IMR-90 (cell line): Measurements from ENCODE around the gene ZNF84. TPM values are rescaled to one million over a fixed set of nuclear protein-coding genes. Genes with fewer than 3 reads are reported as not detected.

Experiments used
- ATAC-seq: fragments of 200-7000 bp; cut with Tn5 transposase; 2 replicates; pipeline ENCODE4 v1.9.1; 2020; ENCODE audit warnings: low read depth, mild to moderate bottlenecking, moderate library complexity
- BruUV-seq: library from RNA; stranded (reverse); fragments of 400-500 nt; replicated peaks from 2 replicates; lab custom pipeline; 2021; lab: Mats Ljungman, UMichigan
- CTCF ChIA-PET: fragments of 300-600 bp; formaldehyde crosslinking; extraction: SDS; loops from one replicate; lab custom pipeline; 2021; ENCODE audit warnings: antibody characterized with exemption; lab: Yijun Ruan, JAX
- POLR2A ChIA-PET: fragments of 300-600 bp; sonication (Branson Sonifier 250); formaldehyde crosslinking; loops from one replicate; lab custom pipeline; 2022; ENCODE audit warnings: antibody characterized with exemption; ENCODE audit not compliant: unreplicated experiment; lab: Charles Lee
- DNase-seq: peaks from one replicate; pipeline ENCODE4 v3.0.0; 2013
- H2AFZ ChIP-seq: replicated peaks from 2 replicates; pipeline ENCODE3; 2013; ENCODE audit warnings: low read length, mild to moderate bottlenecking; ENCODE audit not compliant: poor library complexity
- H2AK5ac ChIP-seq: 2 replicates; pipeline ENCODE4 v1.6.1; 2013; ENCODE audit warnings: low read depth, low read length, inconsistent platforms
- H2AK9ac ChIP-seq: replicated peaks from 2 replicates; pipeline ENCODE3; 2013; ENCODE audit warnings: mild to moderate bottlenecking, low read depth, low read length, moderate library complexity; ENCODE audit not compliant: poor library complexity
- H2BK120ac ChIP-seq: 2 replicates; pipeline ENCODE4 v1.6.1; 2013; ENCODE audit warnings: low read depth, low read length, inconsistent platforms
- H2BK15ac ChIP-seq: 3 replicates; pipeline ENCODE4 v1.6.1; 2013; ENCODE audit warnings: low read depth, low read length, inconsistent platforms
- H2BK20ac ChIP-seq: 2 replicates; pipeline ENCODE4 v1.6.1; 2013; ENCODE audit warnings: low read depth, mild to moderate bottlenecking, inconsistent platforms, low read length, moderate library complexity
- H2BK5ac ChIP-seq: 2 replicates; pipeline ENCODE4 v1.6.1; 2013; ENCODE audit warnings: mild to moderate bottlenecking, low read depth, low read length, inconsistent platforms; ENCODE audit not compliant: poor library complexity, severe bottlenecking
- H3K14ac ChIP-seq: replicated peaks from 2 replicates; pipeline ENCODE4 v1.6.1; 2013; ENCODE audit warnings: low read depth, low read length, inconsistent platforms
- H3K18ac ChIP-seq: 2 replicates; pipeline ENCODE4 v1.6.1; 2013; ENCODE audit warnings: low read depth, low read length, control low read depth
- H3K23ac ChIP-seq: 2 replicates; pipeline ENCODE4 v1.6.1; 2013; ENCODE audit warnings: low read depth, low read length, inconsistent platforms
- H3K27ac ChIP-seq: 2 replicates; pipeline ENCODE4 v1.5.1; 2013; ENCODE audit warnings: mild to moderate bottlenecking, control low read depth, low read length; ENCODE audit not compliant: insufficient read depth
- H3K27me3 ChIP-seq: 2 replicates; pipeline ENCODE4 v1.6.1; 2013; ENCODE audit warnings: low read length; ENCODE audit not compliant: control insufficient read depth, insufficient read depth
- H3K36me3 ChIP-seq: 2 replicates; pipeline ENCODE4 v1.6.1; 2013; ENCODE audit warnings: low read length, mixed read lengths; ENCODE audit not compliant: control insufficient read depth, insufficient read depth
- H3K4ac ChIP-seq: 2 replicates; pipeline ENCODE4 v1.6.1; 2013; ENCODE audit warnings: low read depth, low read length, inconsistent platforms
- H3K4me1 ChIP-seq: 2 replicates; pipeline ENCODE4 v1.6.1; 2013; ENCODE audit warnings: low read length, mixed read lengths; ENCODE audit not compliant: control insufficient read depth, insufficient read depth
- H3K4me2 ChIP-seq: 2 replicates; pipeline ENCODE4 v1.6.1; 2013; ENCODE audit warnings: low read depth, mild to moderate bottlenecking, control low read depth, low read length, moderate library complexity
- H3K4me3 ChIP-seq: 2 replicates; pipeline ENCODE4 v1.5.1; 2013; ENCODE audit warnings: low read depth, mild to moderate bottlenecking, control low read depth, low read length, moderate library complexity; ENCODE audit not compliant: insufficient read depth
- H3K56ac ChIP-seq: 2 replicates; pipeline ENCODE4 v1.6.1; 2013; ENCODE audit warnings: low read length, inconsistent platforms; ENCODE audit not compliant: insufficient read depth; ENCODE audit errors: extremely low read depth
- H3K79me1 ChIP-seq, 2 experiments: 2 replicates each; pipeline ENCODE4 v1.6.1; 2013; ENCODE audit warnings: low read length in 2 of 2, inconsistent platforms in 1 of 2, low read depth in 1 of 2
- H3K9ac ChIP-seq: 2 replicates; pipeline ENCODE4 v1.6.1; 2013; ENCODE audit warnings: low read depth, low read length, control low read depth
- H3K9me1 ChIP-seq: 2 replicates; pipeline ENCODE4 v1.6.1; 2013; ENCODE audit warnings: low read length, inconsistent platforms; ENCODE audit not compliant: insufficient read depth
- H3K9me3 ChIP-seq: 2 replicates; pipeline ENCODE4 v1.6.1; 2013; ENCODE audit warnings: low read length; ENCODE audit not compliant: control insufficient read depth, insufficient read depth
- H4K20me1 ChIP-seq: 2 replicates; pipeline ENCODE4 v1.6.1; 2013; ENCODE audit warnings: low read length, inconsistent platforms; ENCODE audit not compliant: insufficient read depth
- H4K5ac ChIP-seq: 2 replicates; pipeline ENCODE4 v1.6.1; 2013; ENCODE audit warnings: mild to moderate bottlenecking, low read depth, low read length, control low read depth
- H4K8ac ChIP-seq, 2 experiments: 2 replicates each; pipeline ENCODE4 v1.6.1; 2013; ENCODE audit warnings: low read depth in 2 of 2, low read length in 2 of 2, control low read depth in 1 of 2, inconsistent platforms in 1 of 2
- H4K91ac ChIP-seq: 2 replicates; pipeline ENCODE4 v1.6.1; 2013; ENCODE audit warnings: low read depth, low read length, inconsistent platforms; ENCODE audit not compliant: insufficient read depth
- BHLHE40 ChIP-seq: fragments of 150-350 bp; IDR thresholded peaks from 2 replicates; pipeline ENCODE4 v1.6.1; 2016; ENCODE audit warnings: mild to moderate bottlenecking, low read depth, low read length
- CEBPB ChIP-seq: IDR thresholded peaks from 2 replicates; pipeline ENCODE4 v1.6.1; 2012; ENCODE audit warnings: low read depth, low read length, improper control_type of control experiment
- CHD1 ChIP-seq: IDR thresholded peaks from 2 replicates; pipeline ENCODE4 v1.6.1; 2012; ENCODE audit warnings: low read depth, low read length, improper control_type of control experiment
- CTCF ChIP-seq: conservative IDR thresholded peaks from 2 replicates; pipeline ENCODE4 v1.5.1; 2012; ENCODE audit warnings: mild to moderate bottlenecking, low read depth, low read length, improper control_type of control experiment
- ELK1 ChIP-seq: fragments of 150-350 bp; IDR thresholded peaks from 2 replicates; pipeline ENCODE4 v1.6.1; 2016; ENCODE audit warnings: low read depth, mild to moderate bottlenecking, low read length, moderate library complexity, borderline replicate concordance
- FOS ChIP-seq: fragments of 150-350 bp; IDR thresholded peaks from 2 replicates; pipeline ENCODE4 v1.6.1; 2016; ENCODE audit warnings: low read depth, low read length
- MAFK ChIP-seq: IDR thresholded peaks from 2 replicates; pipeline ENCODE4 v1.6.1; 2012; ENCODE audit warnings: low read depth, low read length, improper control_type of control experiment
- MAZ ChIP-seq: IDR thresholded peaks from 2 replicates; pipeline ENCODE4 v1.6.1; 2012; ENCODE audit warnings: low read depth, mild to moderate bottlenecking, low read length, improper control_type of control experiment, moderate library complexity, borderline replicate concordance
- MXI1 ChIP-seq: IDR thresholded peaks from 2 replicates; pipeline ENCODE4 v1.6.1; 2012; ENCODE audit warnings: low read depth, mild to moderate bottlenecking, low read length, moderate library complexity, borderline replicate concordance
- NFE2L2 ChIP-seq: fragments of 150-350 bp; IDR thresholded peaks from 2 replicates; pipeline ENCODE4 v1.6.1; 2016; ENCODE audit warnings: low read depth, mild to moderate bottlenecking, low read length
- POLR2A ChIP-seq: IDR thresholded peaks from 2 replicates; pipeline ENCODE4 v1.6.1; 2012; ENCODE audit warnings: mild to moderate bottlenecking, low read depth, low read length
- RAD21 ChIP-seq: IDR thresholded peaks from 2 replicates; pipeline ENCODE4 v1.6.1; 2012; ENCODE audit warnings: low read length, improper control_type of control experiment
- RCOR1 ChIP-seq: IDR thresholded peaks from 2 replicates; pipeline ENCODE4 v1.6.1; 2012; ENCODE audit warnings: mild to moderate bottlenecking, low read length, improper control_type of control experiment; ENCODE audit not compliant: insufficient replicate concordance
- RFX5 ChIP-seq: IDR thresholded peaks from 2 replicates; pipeline ENCODE4 v1.8.0; 2012; ENCODE audit warnings: low read depth, mild to moderate bottlenecking, low read length, moderate library complexity
- SMC3 ChIP-seq: fragments of 150-350 bp; IDR thresholded peaks from 2 replicates; pipeline ENCODE4 v1.6.1; 2016; ENCODE audit warnings: low read depth, mild to moderate bottlenecking, antibody characterized with exemption, low read length, moderate library complexity
- USF2 ChIP-seq: fragments of 150-350 bp; IDR thresholded peaks from 2 replicates; pipeline ENCODE4 v1.6.1; 2017; ENCODE audit warnings: mild to moderate bottlenecking, antibody characterized with exemption, low read length, low read depth
- WGBS, 2 experiments: methylation state at CpG; one replicate each; pipeline versions ENCODE4 v1.1.5 to v1.1.7; 2013; ENCODE audit warnings: missing lambda C conversion rate in 2 of 2; ENCODE audit not compliant: insufficient read length in 1 of 2; ENCODE audit errors: extremely low coverage in 2 of 2; 5-methylcytosine and 5-hydroxymethylcytosine counted together
- dilution Hi-C: fragments of 300-500 bp; cut with HindIII; formaldehyde crosslinking; loops from one replicate; pipeline ENCODE4 v1.14.3; 2018; ENCODE audit warnings: low sequenced_read_pairs; ENCODE audit not compliant: unreplicated experiment
- in situ Hi-C: fragments of 300-500 bp; cut with MboI; formaldehyde crosslinking; loops from 3 replicates; pipeline ENCODE4 v1.14.3; 2019; ENCODE audit warnings: low sequenced_read_pairs, inconsistent platforms, mixed read lengths
- intact Hi-C: fragments of 100-400 bp; cut with micrococcal nuclease; formaldehyde crosslinking; loops from 2 replicates; pipeline ENCODE4 v1.10.0; 2022
- polyA plus RNA-seq, 3 experiments: library from polyadenylated mRNA; depleted of rRNA; stranded (reverse); fragments of >200 nt; gene quantifications; 2 replicates each; pipeline ENCODE4 v1.2.3, GENCODE V29; 2012; ENCODE audit warnings: low replicate concordance in 1 of 3
- total RNA-seq: library from RNA; depleted of rRNA; stranded (reverse); fragments of >200 nt; gene quantifications from 2 replicates; pipeline ENCODE4 v1.2.3, GENCODE V29; 2012

Gene ZNF84
- total and polyA plus RNA-seq, 2 of the 4 experiments (the other 2 are of a cell fraction): 14.9 to 38.5 TPM

GRCh38 chr12:133023566-133023965 is 13.7 kb upstream of the ZNF84 start:
- Histone ChIP-seq H2BK15ac (no peak overlapping the region), H3K18ac (no peak overlapping the region), H3K4ac (no peak overlapping the region), H2AK5ac (no peak overlapping the region), H3K9ac (no peak overlapping the region), H2AFZ (no peak overlapping the region), H3K56ac (no peak overlapping the region), H3K4me2 (no peak overlapping the region), H3K23ac (no peak overlapping the region), H4K8ac (no peak overlapping the region), H2AK9ac (no peak overlapping the region), H2BK120ac (no peak overlapping the region), H3K4me1 (no peaks in the 10 kb centered on the region), H3K14ac (no peak overlapping the region), H3K27me3 (no peaks in the 10 kb centered on the region), H3K36me3 (0 out of 2 replicates have a peak, but pooled peaks cover 4% of the 10 kb centered on the region), H3K27ac (no peak overlapping the region), H3K79me1 (no peaks in the 10 kb centered on the region), H2BK5ac (no peak overlapping the region), H3K4me3 (no peak overlapping the region), H3K9me3 (peaks cover 35% of the 10 kb centered on the region), H4K91ac (no peak overlapping the region), H2BK20ac (no peak overlapping the region), H4K5ac (no peak overlapping the region), H3K9me1 (no peaks in the 10 kb centered on the region), H4K20me1 (no peaks in the 10 kb centered on the region)
- dilution Hi-C loops (no loop called here), intact Hi-C loops (no loop called here), in situ Hi-C loops (no loop called here)
- ChIA-PET POLR2A (no interaction called here), CTCF (no interaction called here)
- no TSS peak for BruUV-seq
- TF ChIP-seq CHD1 (no peak), NFE2L2 (no peak), USF2 (no peak), CTCF (no peak), FOS (no peak), SMC3 (no peak), MAFK (no peak), POLR2A (no peak), MAZ (no peak), RCOR1 (no peak), RFX5 (no peak), RAD21 (no peak), MXI1 (no peak), ELK1 (no peak), BHLHE40 (no peak), CEBPB (no peak)
- ATAC-seq (no peak), DNase-seq (peak; percentile 13)
- WGBS, 2 experiments: no CpG with 5 or more reads among the region's 2 CpGs
